ENCODE data around the gene NFE2L2.

The NFE2L2 gene

DNA sequence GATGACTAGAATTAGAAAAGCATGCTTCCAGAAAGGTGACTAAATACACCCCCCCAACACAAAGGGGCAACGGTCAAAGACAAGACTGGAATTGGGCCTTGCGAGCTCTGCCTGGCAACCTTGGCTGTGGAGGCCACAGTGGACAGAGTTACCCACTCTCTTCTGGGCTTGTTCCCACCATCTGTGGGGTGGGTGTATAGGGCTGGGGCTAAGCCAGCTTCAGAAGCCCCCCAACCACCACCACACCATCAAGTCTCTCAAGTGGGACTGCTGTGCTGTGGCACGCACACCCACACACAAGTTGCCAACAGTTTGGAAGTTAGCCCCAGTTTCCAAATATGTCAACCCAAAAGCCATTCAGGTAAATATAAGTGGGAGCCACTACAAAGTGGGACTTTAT is 7.8 kb downstream of the NFE2L2 start:
- Histone ChIP-seq H3K9me3 (ENCODE audit: low read depth, low read length) (peaks cover 8% of the 10 kb centered on the region; the same call in 1 of the 2 replicates), H3K36me3 (ENCODE audit: insufficient read depth, low read length) (peaks cover 72% of the 10 kb centered on the region), H3K27ac (no peak overlapping the region), H3K4me3 (no peak overlapping the region), H3K9ac (ENCODE audit: insufficient read length) (no peak overlapping the region)
- no peak for DNase-seq (ENCODE audit: low read depth, low spot score)
- TF ChIP-seq POLR2AphosphoS5 (IDR thresholded peaks at IDR 0.05; ENCODE audit: borderline replicate concordance, low read depth, low read length) (no peak), EZH2 (IDR thresholded peaks at IDR 0.05) (no peak), FOXP2 (optimal IDR thresholded peaks at IDR 0.05; ENCODE audit: control extremely low read depth, extremely low read length, insufficient read depth) (no peak)

DNA sequence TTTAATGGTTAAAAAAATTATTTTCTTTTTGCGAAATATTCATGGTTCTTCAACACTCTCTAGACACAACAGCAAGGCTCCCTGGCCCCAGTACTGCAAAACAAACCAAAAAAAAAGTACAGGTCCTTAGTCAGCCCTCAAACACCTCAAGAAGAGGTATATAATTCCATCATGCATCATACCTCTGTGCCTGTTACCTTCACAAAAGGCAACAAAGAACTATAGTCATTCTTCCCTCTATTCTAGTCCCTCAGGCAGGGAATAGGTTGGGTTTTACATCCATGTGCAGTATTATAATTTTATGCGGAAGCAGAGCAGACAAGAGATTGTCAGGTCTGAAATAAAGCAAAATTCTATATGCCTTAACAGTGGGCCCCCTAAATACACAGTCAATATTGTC is 8.5 kb downstream of the NFE2L2 start:
- Histone ChIP-seq H3K9ac (ENCODE audit: insufficient read length) (no peak overlapping the region), H3K9me3 (ENCODE audit: low read depth, low read length) (peaks cover 8% of the 10 kb centered on the region; the same call in 1 of the 2 replicates), H3K4me3 (no peak overlapping the region), H3K27ac (no peak overlapping the region), H3K36me3 (ENCODE audit: insufficient read depth, low read length) (peaks cover 68% of the 10 kb centered on the region)
- no peak for DNase-seq (ENCODE audit: low read depth, low spot score)
- no peak for TF ChIP-seq EZH2 (IDR thresholded peaks at IDR 0.05)
- TF ChIP-seq POLR2AphosphoS5 (IDR thresholded peaks at IDR 0.05; ENCODE audit: borderline replicate concordance, low read depth, low read length) = no peak
- TF ChIP-seq FOXP2 (optimal IDR thresholded peaks at IDR 0.05; ENCODE audit: control extremely low read depth, extremely low read length, insufficient read depth) = no peak

DNA sequence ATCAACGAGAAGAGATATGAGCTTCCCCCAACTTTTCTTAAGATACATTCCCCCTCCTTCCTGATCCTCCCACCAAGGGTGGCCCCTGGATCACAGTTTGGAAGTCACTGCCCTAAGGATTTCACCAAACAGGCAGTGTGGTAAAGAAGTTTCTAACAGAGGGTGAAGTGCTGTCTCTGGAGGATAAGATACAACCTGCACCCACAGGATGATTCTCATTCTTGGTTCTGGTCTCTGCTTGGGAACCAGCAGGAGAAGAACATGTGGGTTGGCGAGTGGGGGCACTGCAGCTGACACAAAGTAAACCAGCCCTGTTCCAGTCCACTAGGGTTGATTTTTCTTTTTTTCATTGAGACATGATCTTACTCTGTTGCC is 9.3 kb downstream of the NFE2L2 start:
- no peak overlapping the region for H3K9ac ChIP-seq (ENCODE audit: insufficient read length)
- H3K4me3 ChIP-seq = no peak overlapping the region
- H3K27ac ChIP-seq = peak overlapping the region; percentile 1; the same call in 1 of the 2 replicates
- DNase-seq (ENCODE audit: low read depth, low spot score) = no peak
- peaks cover 8% of the 10 kb centered on the region; the same call in 1 of the 2 replicates for H3K9me3 ChIP-seq (ENCODE audit: low read depth, low read length)
- TF ChIP-seq POLR2AphosphoS5 (IDR thresholded peaks at IDR 0.05; ENCODE audit: borderline replicate concordance, low read depth, low read length) (no peak), FOXP2 (optimal IDR thresholded peaks at IDR 0.05; ENCODE audit: control extremely low read depth, extremely low read length, insufficient read depth) (no peak), EZH2 (IDR thresholded peaks at IDR 0.05) (no peak)
- H3K36me3 ChIP-seq (ENCODE audit: insufficient read depth, low read length) = peaks cover 68% of the 10 kb centered on the region

DNA sequence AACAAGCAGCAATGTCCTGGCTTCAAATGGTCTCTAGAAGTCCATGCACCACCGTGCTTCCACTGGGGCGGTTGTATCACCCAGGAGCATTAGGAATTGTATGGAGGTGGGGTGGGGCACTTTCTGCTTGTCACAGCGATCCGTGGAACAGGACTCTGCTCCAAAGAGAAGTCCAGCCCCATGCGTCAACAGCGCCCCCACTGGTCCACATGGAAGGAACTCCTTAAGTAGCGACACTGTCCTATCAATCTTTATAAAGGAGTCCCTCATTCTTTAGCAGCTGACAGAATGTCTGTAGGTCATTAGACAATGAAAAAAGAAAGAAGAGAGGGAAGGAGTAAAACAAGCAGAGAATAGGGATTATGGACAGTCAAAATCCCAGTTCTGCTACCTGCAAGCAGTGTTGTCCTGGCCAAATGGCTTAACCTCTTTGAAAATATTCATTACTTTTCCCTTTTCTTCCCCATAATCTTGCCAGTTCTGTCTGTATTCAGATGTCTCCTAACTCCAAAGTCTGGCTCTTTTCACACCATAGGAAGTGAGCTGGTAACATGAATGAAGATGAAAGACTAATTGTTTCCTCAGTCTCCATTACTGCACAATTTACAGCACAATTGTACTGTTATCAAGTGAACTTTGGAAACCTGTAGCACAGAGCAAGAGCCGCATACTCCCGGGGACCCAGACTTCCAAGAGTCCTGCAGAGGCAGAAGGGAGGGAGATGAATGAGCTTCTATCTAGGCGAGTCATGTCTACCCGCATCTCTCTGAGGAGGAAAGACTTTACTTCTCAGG is 9.9 kb downstream of the NFE2L2 start:
- Histone ChIP-seq H3K36me3 (ENCODE audit: insufficient read depth, low read length) (peaks cover 62% of the 10 kb centered on the region), H3K9me3 (ENCODE audit: low read depth, low read length) (peaks cover 8% of the 10 kb centered on the region; the same call in 1 of the 2 replicates), H3K9ac (ENCODE audit: insufficient read length) (no peak overlapping the region), H3K27ac (peak overlapping the region; percentile 6; the same call in 1 of the 2 replicates), H3K4me3 (no peak overlapping the region)
- DNase-seq (ENCODE audit: low read depth, low spot score) = no peak
- TF ChIP-seq EZH2 (IDR thresholded peaks at IDR 0.05) = no peak
- no peak for TF ChIP-seq FOXP2 (optimal IDR thresholded peaks at IDR 0.05; ENCODE audit: control extremely low read depth, extremely low read length, insufficient read depth)
- no peak for TF ChIP-seq POLR2AphosphoS5 (IDR thresholded peaks at IDR 0.05; ENCODE audit: borderline replicate concordance, low read depth, low read length)

DNA sequence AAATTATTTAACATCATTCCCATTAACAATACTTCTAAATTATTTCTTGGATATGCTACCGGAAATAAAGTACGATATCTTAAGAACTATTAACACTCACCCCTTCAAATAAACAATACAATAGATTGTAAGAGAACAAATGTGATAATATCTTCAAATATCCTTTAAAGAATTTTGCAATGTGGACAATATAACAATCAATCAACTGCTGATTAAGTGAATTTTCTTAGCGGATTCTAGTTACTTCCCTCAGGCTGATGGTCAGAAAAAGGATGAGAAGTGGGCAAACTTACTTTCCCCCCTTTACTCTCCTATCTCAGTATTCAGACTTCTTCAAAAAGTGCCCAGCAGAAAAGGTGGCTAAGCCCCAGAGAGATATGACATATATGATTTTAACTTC is 10.8 kb downstream of the NFE2L2 start:
- peaks cover 55% of the 10 kb centered on the region for H3K36me3 ChIP-seq (ENCODE audit: insufficient read depth, low read length)
- no peak overlapping the region for H3K4me3 ChIP-seq
- 0 out of 2 replicates have a peak overlapping the region, but pooled peaks have one; percentile 6 for H3K27ac ChIP-seq
- 0 out of 2 replicates have a peak, but pooled peaks cover 8% of the 10 kb centered on the region for H3K9me3 ChIP-seq (ENCODE audit: low read depth, low read length)
- no peak for TF ChIP-seq POLR2AphosphoS5 (IDR thresholded peaks at IDR 0.05; ENCODE audit: borderline replicate concordance, low read depth, low read length)
- no peak for TF ChIP-seq FOXP2 (optimal IDR thresholded peaks at IDR 0.05; ENCODE audit: control extremely low read depth, extremely low read length, insufficient read depth)
- no peak for TF ChIP-seq EZH2 (IDR thresholded peaks at IDR 0.05)
- H3K9ac ChIP-seq (ENCODE audit: insufficient read length) = no peak overlapping the region
- no peak for DNase-seq (ENCODE audit: low read depth, low spot score)

DNA sequence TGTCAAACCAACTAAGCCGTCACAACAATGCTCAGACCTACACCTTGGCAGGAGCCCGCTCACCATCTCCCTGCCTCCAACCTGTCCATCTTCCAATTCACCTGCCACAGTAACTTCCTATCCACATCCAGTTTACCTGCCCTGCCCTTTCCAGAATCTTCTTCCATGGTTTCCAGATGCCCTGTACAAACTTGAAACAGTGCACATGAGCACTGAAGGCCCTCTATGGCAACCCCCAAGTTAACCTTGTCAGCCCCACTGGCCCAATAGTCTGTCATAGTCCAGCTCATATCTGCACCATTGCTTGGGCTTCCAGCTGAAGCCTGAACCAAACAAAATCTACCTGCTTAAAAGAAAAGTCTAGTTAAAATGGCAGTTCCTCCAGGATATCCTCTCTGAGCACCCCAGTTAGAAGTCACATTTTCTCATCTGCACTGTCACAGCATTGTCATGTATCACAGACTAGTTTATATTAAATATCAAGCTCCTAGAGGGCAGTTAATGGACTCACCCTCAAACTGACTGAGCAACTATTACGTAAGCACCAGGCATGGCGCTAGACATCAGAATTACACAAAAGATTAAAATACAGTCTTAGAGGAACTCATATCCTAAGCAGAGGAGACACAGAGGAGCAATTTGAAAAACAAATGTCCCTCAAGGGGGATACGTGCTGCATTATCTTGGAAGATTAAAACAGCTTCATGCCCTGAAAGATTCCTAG is 11.6 kb downstream of the NFE2L2 start:
- H3K36me3 ChIP-seq (ENCODE audit: insufficient read depth, low read length) = peaks cover 50% of the 10 kb centered on the region
- no peak overlapping the region for H3K4me3 ChIP-seq
- H3K9me3 ChIP-seq (ENCODE audit: low read depth, low read length) = 0 out of 2 replicates have a peak, but pooled peaks cover 5% of the 10 kb centered on the region
- no peak for TF ChIP-seq POLR2AphosphoS5 (IDR thresholded peaks at IDR 0.05; ENCODE audit: borderline replicate concordance, low read depth, low read length)
- no peak for TF ChIP-seq FOXP2 (optimal IDR thresholded peaks at IDR 0.05; ENCODE audit: control extremely low read depth, extremely low read length, insufficient read depth)
- no peak for TF ChIP-seq EZH2 (IDR thresholded peaks at IDR 0.05)
- no peak for DNase-seq (ENCODE audit: low read depth, low spot score)
- no peak overlapping the region for H3K9ac ChIP-seq (ENCODE audit: insufficient read length)
- peak overlapping the region; percentile 67 for H3K27ac ChIP-seq

DNA sequence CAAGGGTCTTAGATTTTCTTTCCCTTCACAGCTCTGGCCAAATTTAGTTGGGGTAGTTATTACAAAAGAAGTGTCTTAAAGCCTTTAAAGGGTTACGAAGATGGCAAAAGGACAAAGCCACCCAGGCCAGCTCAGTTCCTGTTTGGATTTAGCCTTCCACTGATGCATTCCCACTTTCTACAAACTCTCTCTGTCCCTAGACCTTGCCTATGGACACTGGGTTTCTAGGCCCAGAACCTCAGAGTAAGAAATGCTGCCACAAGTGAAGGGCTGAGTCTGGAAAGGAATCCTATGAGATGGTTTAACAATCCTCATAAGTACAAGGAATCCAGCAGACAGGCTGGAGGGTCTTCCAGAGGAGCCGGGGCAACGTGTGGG is 13.4 kb downstream of the NFE2L2 start:
- no peak for TF ChIP-seq POLR2AphosphoS5 (IDR thresholded peaks at IDR 0.05; ENCODE audit: borderline replicate concordance, low read depth, low read length)
- no peak for TF ChIP-seq FOXP2 (optimal IDR thresholded peaks at IDR 0.05; ENCODE audit: control extremely low read depth, extremely low read length, insufficient read depth)
- TF ChIP-seq EZH2 (IDR thresholded peaks at IDR 0.05) = no peak
- Histone ChIP-seq H3K9me3 (ENCODE audit: low read depth, low read length) (0 out of 2 replicates have a peak, but pooled peaks cover 3% of the 10 kb centered on the region), H3K36me3 (ENCODE audit: insufficient read depth, low read length) (peaks cover 38% of the 10 kb centered on the region), H3K27ac (peak overlapping the region; percentile 46; the same call in 1 of the 2 replicates), H3K9ac (ENCODE audit: insufficient read length) (no peak overlapping the region), H3K4me3 (no peak overlapping the region)
- DNase-seq (ENCODE audit: low read depth, low spot score) = no peak

DNA sequence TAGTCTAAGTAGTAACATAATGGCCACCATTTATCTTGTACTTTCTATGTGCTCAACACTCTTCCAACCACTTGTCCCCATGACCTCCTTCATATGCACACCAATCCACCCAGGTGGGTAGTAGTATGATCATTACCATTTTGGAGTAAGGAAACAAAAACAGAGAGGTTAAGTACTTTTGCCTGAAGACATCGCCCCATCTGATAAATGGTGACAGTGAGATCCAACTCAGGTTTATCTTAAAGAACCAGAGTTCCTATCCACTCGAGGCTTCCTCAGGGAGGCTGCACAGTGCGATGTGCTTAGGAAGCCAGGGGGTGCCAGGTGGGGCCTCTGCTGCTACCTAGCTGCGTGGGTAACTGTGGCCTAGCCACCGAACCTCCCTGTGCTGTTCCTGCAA is 14.1 kb downstream of the NFE2L2 start:
- DNase-seq (ENCODE audit: low read depth, low spot score) = no peak

More for the DNA sequence above, 14.1 kb downstream of the NFE2L2 start:
- Histone ChIP-seq H3K4me3 (no peak overlapping the region), H3K36me3 (ENCODE audit: insufficient read depth, low read length) (peaks cover 38% of the 10 kb centered on the region), H3K9ac (ENCODE audit: insufficient read length) (no peak overlapping the region), H3K9me3 (ENCODE audit: low read depth, low read length) (no peaks in the 10 kb centered on the region), H3K27ac (no peak overlapping the region)
- TF ChIP-seq EZH2 (IDR thresholded peaks at IDR 0.05) (no peak), POLR2AphosphoS5 (IDR thresholded peaks at IDR 0.05; ENCODE audit: borderline replicate concordance, low read depth, low read length) (no peak), FOXP2 (optimal IDR thresholded peaks at IDR 0.05; ENCODE audit: control extremely low read depth, extremely low read length, insufficient read depth) (no peak)

All from SK-N-MC (cell line).